SK-N-SH (cell line): Measurements from ENCODE around the gene CALML3.

Source experiments
- CTCF ChIP-seq: fragments of 200-600 bp; sonication (generic); IDR thresholded peaks from 2 replicates; pipeline ENCODE4 v1.6.1; 2017; ENCODE audit warnings: antibody characterized with exemption, mild to moderate bottlenecking, moderate library complexity
- EP300 ChIP-seq, 2 experiments: IDR thresholded peaks; 2 replicates each; pipeline versions ENCODE4 v1.4.0 to v1.6.1; 2012; ENCODE audit warnings: borderline replicate concordance in 1 of 2, low read depth in 1 of 2, low read length in 1 of 2

GRCh38 chr10:5518143-5518542, 6.6 kb upstream of the CALML3 start:
- TF ChIP-seq EP300 (IDR thresholded peaks at IDR 0.05; ENCODE audit: borderline replicate concordance in 1 of 2, low read depth in 1 of 2, low read length in 1 of 2) = no peak
- TF ChIP-seq CTCF = no peak
